GM20000 (cell line): ENCODE data around the gene SLC35F3.

ENCODE experiments used
- DNase-seq: peaks from one replicate; pipeline ENCODE4 v3.0.0; 2012; ENCODE audit warnings: low spot score
- CTCF ChIP-seq: IDR thresholded peaks from 2 replicates; pipeline ENCODE4 v1.5.1; 2012; ENCODE audit warnings: mild to moderate bottlenecking, control low read depth; ENCODE audit errors: extremely low read depth, missing control alignments

SLC35F3 gene

GRCh38 chr1:234288946-234289345 is 384.5 kb downstream of the SLC35F3 start:
- no peak for DNase-seq
- TF ChIP-seq CTCF: no peak

- TF ChIP-seq CTCF: no peak
- DNase-seq: no peak
These were observed 385.2 kb downstream of the SLC35F3 start for GRCh38 chr1:234289538-234290305.

- no peak for TF ChIP-seq CTCF
- no peak for DNase-seq
These were observed 387.5 kb downstream of the SLC35F3 start for GRCh38 chr1:234292011-234292410.

GRCh38 chr1:234292548-234292947 is 388.1 kb downstream of the SLC35F3 start:
- TF ChIP-seq CTCF: no peak
- DNase-seq: no peak

GRCh38 chr1:234294109-234294817 is 389.8 kb downstream of the SLC35F3 start:
- no peak for TF ChIP-seq CTCF
- DNase-seq: no peak

- DNase-seq: no peak
- no peak for TF ChIP-seq CTCF
These were observed 390.6 kb downstream of the SLC35F3 start for GRCh38 chr1:234295068-234295467.

- DNase-seq: no peak
- TF ChIP-seq CTCF: no peak
These were observed 391.1 kb downstream of the SLC35F3 start for GRCh38 chr1:234295626-234296025.
